Measurements from ENCODE around the gene ABCC11.

DNA sequence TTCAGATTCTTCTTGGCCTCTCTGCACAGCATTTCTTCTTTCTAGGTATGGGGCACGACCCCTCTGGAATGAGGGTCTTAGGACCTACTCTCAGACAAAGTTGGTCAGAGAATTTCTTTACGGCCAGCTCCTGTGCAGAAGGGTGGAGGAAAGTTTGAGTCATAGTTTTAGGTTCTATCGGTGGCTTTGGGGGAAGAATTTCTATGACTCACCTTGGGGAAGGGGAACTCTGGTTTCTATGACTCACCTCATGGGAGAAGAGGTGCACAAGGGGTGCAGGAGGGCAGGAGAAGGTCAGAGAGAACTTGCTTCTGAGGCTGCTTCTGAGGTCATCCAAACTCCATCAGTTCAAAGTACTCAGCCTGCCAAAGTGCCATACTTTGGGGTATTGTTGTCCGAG lies 89.0 kb downstream of the ABCC11 start:
- no peak for TF ChIP-seq POLR2AphosphoS5 (IDR thresholded peaks at IDR 0.05; ENCODE audit: low read depth, low read length)
- no peak for TF ChIP-seq POLR2A (IDR thresholded peaks at IDR 0.05; ENCODE audit: low read depth, low read length)

Data from GM12892 (cell line).